DND-41 (cell line): ENCODE measurements around the gene GALR2.

Experiments
- ATAC-seq: fragments of 200-7000 bp; cut with Tn5 transposase; 3 replicates; pipeline ENCODE4 v1.9.1; 2021; ENCODE audit warnings: low read depth; ENCODE audit not compliant: insufficient read depth
- DNase-seq: peaks from one replicate; pipeline ENCODE4 v3.0.0-alpha.2; 2020
- H2AFZ ChIP-seq: 2 replicates; pipeline ENCODE4 v1.6.0; 2012; ENCODE audit warnings: low read depth, low read length
- H3K27ac ChIP-seq: 2 replicates; pipeline ENCODE4 v1.5.1; 2012; ENCODE audit warnings: low read length, inconsistent platforms
- H3K27me3 ChIP-seq: fragments of 200-600 bp; sonication (generic); 2 replicates; pipeline ENCODE4 v1.6.0; 2012; ENCODE audit warnings: low read length, mild to moderate bottlenecking, inconsistent platforms; ENCODE audit not compliant: insufficient read depth, poor library complexity
- H3K36me3 ChIP-seq: 2 replicates; pipeline ENCODE4 v1.5.1; 2012; ENCODE audit warnings: low read length, inconsistent platforms; ENCODE audit not compliant: insufficient read depth
- H3K4me1 ChIP-seq: 2 replicates; pipeline ENCODE4 v1.5.1; 2012; ENCODE audit warnings: mild to moderate bottlenecking, low read length; ENCODE audit not compliant: insufficient read depth
- H3K4me2 ChIP-seq: 2 replicates; pipeline ENCODE4 v1.6.0; 2012; ENCODE audit warnings: mild to moderate bottlenecking, moderate library complexity, low read length, inconsistent platforms; ENCODE audit not compliant: insufficient read depth
- H3K4me3 ChIP-seq, 2 experiments: fragments of 200-600 bp in 1 of 2; shearing (Covaris generic) in 1 of 2; 2 replicates each; pipeline ENCODE4 v1.5.1; 2012 to 2016; ENCODE audit warnings: inconsistent platforms in 2 of 2, low read length in 2 of 2, mild to moderate bottlenecking in 2 of 2, low read depth in 1 of 2, moderate library complexity in 1 of 2
- H3K79me2 ChIP-seq: 2 replicates; pipeline ENCODE4 v1.6.0; 2012; ENCODE audit warnings: low read length, inconsistent platforms; ENCODE audit not compliant: insufficient read depth
- H3K9ac ChIP-seq: 2 replicates; pipeline ENCODE4 v1.6.0; 2012; ENCODE audit warnings: low read depth, mild to moderate bottlenecking, inconsistent platforms, low read length, moderate library complexity
- H3K9me3 ChIP-seq: 2 replicates; pipeline ENCODE4 v1.5.1; 2012; ENCODE audit warnings: low read length, moderate library complexity, mild to moderate bottlenecking, inconsistent platforms; ENCODE audit not compliant: insufficient read depth, severe bottlenecking
- H4K20me1 ChIP-seq: 2 replicates; pipeline ENCODE4 v1.6.0; 2012; ENCODE audit warnings: low read length; ENCODE audit not compliant: insufficient read depth
- CTCF ChIP-seq: IDR thresholded peaks from 2 replicates; pipeline ENCODE4 v1.5.1; 2012; ENCODE audit warnings: borderline replicate concordance, low read length, moderate library complexity, mild to moderate bottlenecking; ENCODE audit not compliant: poor library complexity, severe bottlenecking; ENCODE audit errors: extremely low read depth
- EZH2 ChIP-seq: IDR thresholded peaks from 3 replicates; pipeline ENCODE4 v1.6.1; 2012; ENCODE audit warnings: borderline replicate concordance, low read depth, mild to moderate bottlenecking, moderate library complexity, low read length, inconsistent platforms; ENCODE audit not compliant: severe bottlenecking

GALR2 gene

DNA sequence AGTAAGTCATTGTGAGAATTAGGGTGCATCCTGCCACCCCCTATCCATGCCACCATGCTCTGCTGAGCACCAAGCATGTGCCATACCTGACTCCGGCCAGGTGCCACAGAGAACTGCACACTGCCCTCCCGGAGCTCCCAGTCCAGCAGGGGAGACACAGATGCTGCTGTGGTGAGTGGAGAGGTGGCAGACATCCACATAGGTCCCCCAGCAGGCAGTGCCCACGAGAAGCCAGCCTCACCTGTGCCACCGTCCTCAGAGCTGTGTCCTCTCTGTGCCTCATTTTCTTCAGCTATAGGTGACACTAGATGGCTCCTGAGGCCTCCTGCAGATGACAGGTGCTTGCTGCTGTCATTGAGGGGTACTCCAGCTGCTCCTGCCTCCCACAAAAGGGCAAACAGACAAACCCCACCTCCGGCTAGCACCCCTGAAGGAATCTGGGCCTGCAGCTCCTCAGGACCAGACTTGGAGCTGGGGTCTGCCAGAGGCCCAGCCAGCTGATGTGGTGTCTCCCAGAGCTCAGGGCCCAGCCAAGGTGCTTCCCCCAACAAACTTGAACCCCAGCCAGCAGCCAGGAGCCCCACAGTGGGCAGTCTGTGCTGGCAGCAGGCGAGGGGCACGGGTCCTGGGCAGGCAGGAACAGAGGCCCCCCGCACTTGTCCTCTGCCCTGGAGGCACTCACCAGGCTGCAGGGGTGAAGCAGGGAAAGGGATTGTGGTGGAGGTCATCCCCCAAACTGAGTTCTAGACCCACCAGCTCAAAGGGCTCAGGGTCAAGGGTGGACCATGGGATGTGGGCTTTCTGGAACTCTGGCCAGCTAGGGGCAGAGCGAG is 49.4 kb downstream of the GALR2 start:
- Histone ChIP-seq H3K9me3 (no peaks in the 10 kb centered on the region), H4K20me1 (no peaks in the 10 kb centered on the region), H3K4me1 (peaks cover 11% of the 10 kb centered on the region), H3K4me3 (no peak overlapping the region), H3K36me3 (no peaks in the 10 kb centered on the region), H2AFZ (no peak overlapping the region), H3K27ac (no peak overlapping the region), H3K4me2 (no peak overlapping the region), H3K79me2 (no peaks in the 10 kb centered on the region), H3K9ac (no peak overlapping the region), H3K27me3 (no peaks in the 10 kb centered on the region)
- DNase-seq (no peak), ATAC-seq (no peak)
- TF ChIP-seq CTCF: no peak

- Histone ChIP-seq H3K4me3 (no peak overlapping the region), H2AFZ (no peak overlapping the region), H3K9me3 (no peaks in the 10 kb centered on the region), H3K9ac (no peak overlapping the region), H3K4me1 (peaks cover 11% of the 10 kb centered on the region), H3K4me2 (no peak overlapping the region), H3K79me2 (no peaks in the 10 kb centered on the region), H3K27ac (no peak overlapping the region), H4K20me1 (no peaks in the 10 kb centered on the region), H3K36me3 (no peaks in the 10 kb centered on the region), H3K27me3 (no peaks in the 10 kb centered on the region)
- DNase-seq: no peak
- no peak for ATAC-seq
- TF ChIP-seq EZH2 (no peak), CTCF (peak; percentile 42)
These were observed 50.2 kb downstream of the GALR2 start for GRCh38 chr17:76124582-76125390.

GRCh38 chr17:76125391-76125675 is 50.8 kb downstream of the GALR2 start:
- no peaks in the 10 kb centered on the region for H3K79me2 ChIP-seq
- H3K27ac ChIP-seq: no peak overlapping the region
- H3K4me1 ChIP-seq: peaks cover 11% of the 10 kb centered on the region
- no peak overlapping the region for H2AFZ ChIP-seq
- no peak overlapping the region for H3K4me3 ChIP-seq
- H3K27me3 ChIP-seq: no peaks in the 10 kb centered on the region
- DNase-seq (no peak), ATAC-seq (no peak)
- no peaks in the 10 kb centered on the region for H3K9me3 ChIP-seq
- no peak overlapping the region for H3K9ac ChIP-seq
- no peak overlapping the region for H3K4me2 ChIP-seq
- no peak for TF ChIP-seq EZH2
- no peak for TF ChIP-seq CTCF
- no peaks in the 10 kb centered on the region for H3K36me3 ChIP-seq
- H4K20me1 ChIP-seq: no peaks in the 10 kb centered on the region
